ENCODE results near the gene PHF1. TPM values are rescaled to one million over a fixed set of nuclear protein-coding genes. Genes with fewer than 3 reads are reported as not detected.

The PHF1 gene
- total and polyA plus RNA-seq, 2 donors (not counting 1 experiment from before 2014, with no cell fraction given) = 198 to 365 TPM

DNA sequence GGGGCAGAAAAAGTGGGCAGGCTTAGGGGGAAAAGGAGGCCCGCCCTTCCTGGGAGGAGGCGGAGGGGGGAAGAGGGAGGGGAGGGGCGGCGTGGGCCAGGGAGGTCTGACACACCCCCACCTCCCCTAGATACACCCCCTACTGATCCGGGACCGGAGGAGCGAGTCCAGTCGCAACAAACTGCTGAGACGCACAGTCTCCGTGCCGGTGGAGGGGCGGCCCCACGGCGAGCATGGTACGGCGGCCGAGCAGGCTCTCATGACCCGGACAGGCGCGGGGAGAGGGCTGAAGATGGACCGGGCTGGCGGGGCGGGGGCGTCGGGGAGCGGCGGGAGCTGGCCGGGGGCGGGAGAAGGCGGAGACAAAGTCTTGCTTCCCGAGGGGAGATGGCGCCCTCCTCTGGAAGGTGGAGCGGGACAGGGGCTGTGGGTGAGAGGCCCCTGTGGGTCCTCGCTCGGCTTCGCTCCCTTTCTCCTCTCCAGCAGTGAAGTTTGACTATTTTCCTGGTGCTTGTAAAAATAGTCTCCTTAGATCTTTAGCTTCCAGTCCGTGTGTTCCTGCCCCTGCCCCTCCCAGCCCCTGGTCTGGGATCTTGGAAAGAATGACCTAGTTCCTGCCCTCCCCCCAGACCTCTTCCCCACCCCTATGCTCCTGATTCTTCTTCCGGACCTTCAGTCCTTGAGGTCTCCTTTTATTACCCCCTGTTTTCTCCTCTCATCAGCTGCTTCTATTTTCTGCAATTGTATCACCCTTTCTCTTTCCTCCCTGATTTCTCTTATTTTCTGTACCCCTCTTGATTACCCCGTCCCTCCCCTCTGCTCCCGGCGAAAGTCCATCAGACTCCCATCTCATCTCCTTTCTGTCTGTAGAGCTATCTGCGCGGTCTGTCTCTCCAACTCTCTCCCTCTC lies 15.1 kb downstream of the PHF1 start:
- peak; percentile 83 for DNase-seq
- Mint-ChIP-seq H3K4me3 (peak overlapping the region; percentile 92), H3K9me3 (ENCODE audit: insufficient read depth) (no peaks in the 10 kb centered on the region), H3K27ac (peak overlapping the region; percentile 91), H3K4me1 (peaks cover 65% of the 10 kb centered on the region), H3K27me3 (peaks cover 4% of the 10 kb centered on the region)
- peak; percentile 59 for ATAC-seq (ENCODE audit: low read depth)
- intact Hi-C loops (cut with micrococcal nuclease) = loop anchor here (1.0 to 5.0 kb wide), 4 partner anchors 8 to 196 kb away; partner anchors contain the start of genes CUTA, ITPR3, KIFC1 and TAPBP
- H3K4me1 ChIP-seq (ENCODE audit: control insufficient read depth in 2 of 2, insufficient read depth in 2 of 2, low read length in 2 of 2) = peaks cover 50 to 56% of the 10 kb centered on the region in 2 donors
- ChIA-PET CTCF (interaction anchor here (1.1 to 2.5 kb wide), 12 partner anchors 13 to 159 kb away, joined by 3 to 15 read pairs (median 6); partner anchors contain the start of genes B3GALT4, RPS18, VPS52 and ZBTB22), POLR2A (interaction anchor here (0.5 to 1.6 kb wide), 11 partner anchors 8 to 1779 kb away, joined by 3 to 9 read pairs (median 3); partner anchors contain the start of genes PHF1, RPS18, VPS52 and ZBTB9)
- H3K4me2 ChIP-seq (replicated peaks; ENCODE audit: low read depth, low read length, poor library complexity, severe bottlenecking) = peak overlapping the region; percentile 92
- H3K27ac ChIP-seq (ENCODE audit: low read length in 2 of 2) = peak overlapping the region; percentile 78 to 86
- peak overlapping the region; percentile 79 for H3K9ac ChIP-seq (ENCODE audit: low read length)
- peaks cover 6% of the 10 kb centered on the region for H3K79me2 ChIP-seq (ENCODE audit: control insufficient read depth, insufficient read depth, low read length)
- no peaks in the 10 kb centered on the region for H4K20me1 ChIP-seq (ENCODE audit: control insufficient read depth, insufficient read depth, low read length, poor library complexity, severe bottlenecking)
- 0% methylated on average over 26 of the region's 43 CpGs for WGBS (ENCODE audit: insufficient coverage)
- no peaks in the 10 kb centered on the region for H3K27me3 ChIP-seq (replicated peaks in 1 of 4; ENCODE audit: control extremely low read depth in 1 of 4, control insufficient read depth in 3 of 4, insufficient read depth in 4 of 4, low read length in 3 of 4)
- TF ChIP-seq EZH2 (IDR thresholded peaks at IDR 0.05; ENCODE audit: borderline replicate concordance, insufficient read depth, low read depth, low read length, poor library complexity, severe bottlenecking) = no peak
- peak; percentile 25 for TF ChIP-seq CTCF (IDR thresholded peaks at IDR 0.05)
- peak overlapping the region; percentile 48 to 79 (median 62) for H3K4me3 ChIP-seq (ENCODE audit: control extremely low read depth in 1 of 5, extremely low read depth in 1 of 5, insufficient read depth in 1 of 5, low read depth in 2 of 5, low read length in 4 of 5)
- no peaks in the 10 kb centered on the region for H3K9me3 ChIP-seq (ENCODE audit: control extremely low read depth in 1 of 3, control insufficient read depth in 2 of 3, insufficient read depth in 1 of 3, low read length in 2 of 3)
- H3K36me3 ChIP-seq (replicated peaks in 1 of 2; ENCODE audit: control extremely low read depth in 1 of 2, control insufficient read depth in 1 of 2, extremely low read depth in 1 of 2, insufficient read depth in 2 of 2, low read length in 1 of 2) = no peaks in the 10 kb centered on the region
- peak overlapping the region; percentile 79 for H2AFZ ChIP-seq (ENCODE audit: insufficient read depth, low read depth, low read length, poor library complexity, severe bottlenecking)

Data from B cell (primary cell).